NCI-H82 (cell line): ENCODE data around the gene STK26.
A peak's percentile ranks its signal among the peaks of the same experiment; 100 is the strongest.
"Not testable (repeated sequence)": the region's sequence is repeated elsewhere in the genome, so short reads cannot be mapped to it uniquely, and the experiment has no call there.

Experiments used
- DNase-seq: peaks from one replicate; lab custom pipeline; 2025; lab: John Stamatoyannopoulos, UW

STK26 gene

GRCh38 chrX:132022967-132023895 lies at the start of gene STK26:
Gene STK26 (plus strand): TSS chrX:132023302. CDS start chrX:132023618, 316 bp downstream.
- DNase-seq: peak; percentile 87

DNA sequence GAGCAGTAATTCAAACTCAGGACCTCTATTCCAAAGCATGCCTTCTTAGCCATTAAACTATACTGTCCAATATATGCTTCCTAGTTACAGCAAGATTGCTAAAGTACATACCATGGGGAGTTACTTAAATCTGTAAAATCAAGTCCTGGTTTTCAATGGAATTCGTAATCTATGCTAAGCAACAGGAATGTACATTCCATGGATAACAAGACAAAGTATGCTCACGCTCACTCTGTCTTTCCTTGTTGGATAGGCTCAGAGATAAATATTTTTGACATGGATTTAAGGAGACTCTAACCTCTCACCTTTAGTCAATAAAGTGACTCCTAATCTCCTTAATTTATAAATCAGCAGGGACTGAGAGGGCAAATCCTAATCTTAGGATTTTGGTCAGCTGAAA lies 47.3 kb upstream of the STK26 start:
- DNase-seq: peak; percentile 17

GRCh38 chrX:131977619-131978018 lies 45.5 kb upstream of the STK26 start:
- DNase-seq: no peak

GRCh38 chrX:131979116-131979515 lies 44.0 kb upstream of the STK26 start:
- no peak for DNase-seq

DNA sequence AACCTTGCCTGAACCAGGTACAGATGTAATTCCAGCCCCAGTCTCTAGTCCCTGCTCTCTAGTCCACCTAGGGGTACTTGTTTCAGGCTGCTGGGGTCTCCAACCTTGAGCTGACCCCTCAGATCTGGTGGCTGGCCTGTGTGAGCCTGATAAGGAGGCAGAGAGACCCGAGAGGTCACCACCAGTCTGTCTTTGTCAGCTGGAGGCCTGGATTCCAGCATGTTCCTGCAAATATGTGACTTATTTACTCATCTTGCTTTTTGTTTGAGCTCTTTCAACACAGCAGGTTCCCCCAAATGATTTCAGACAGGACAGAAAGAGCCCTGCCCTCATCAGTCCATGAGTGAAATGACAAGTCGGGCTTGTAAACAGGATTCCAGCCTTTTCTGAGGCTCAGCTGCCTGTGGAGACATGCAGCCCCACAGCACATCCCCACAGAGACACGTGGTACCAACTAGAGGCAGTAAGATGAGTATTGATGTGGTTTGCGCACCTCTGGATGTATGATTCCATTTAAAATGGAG lies 37.5 kb upstream of the STK26 start:
- no peak for DNase-seq

DNA sequence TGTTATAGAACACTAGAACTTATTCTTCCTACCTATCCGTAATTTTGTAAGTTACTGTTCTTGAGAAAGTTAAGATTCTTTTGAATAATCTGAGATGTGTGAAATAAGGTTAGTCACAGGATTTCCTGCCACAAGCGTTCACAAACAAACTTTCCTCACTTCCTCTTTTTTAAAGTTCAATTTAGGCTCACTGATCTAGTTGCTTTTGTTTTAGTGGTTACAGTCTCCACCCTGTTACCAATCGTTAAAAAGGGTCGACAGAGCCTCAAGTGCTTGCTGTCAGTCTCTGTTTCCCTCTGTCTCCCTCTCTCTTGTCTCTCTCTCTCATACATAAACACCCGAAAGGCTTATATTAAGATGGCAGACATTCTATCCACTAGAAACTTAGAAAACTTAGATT lies 35.9 kb upstream of the STK26 start:
- DNase-seq: no peak

GRCh38 chrX:131988236-131988635 lies 34.9 kb upstream of the STK26 start:
- no peak for DNase-seq

- no peak for DNase-seq
Observed at GRCh38 chrX:132001127-132001526, 22.0 kb upstream of the STK26 start.

DNA sequence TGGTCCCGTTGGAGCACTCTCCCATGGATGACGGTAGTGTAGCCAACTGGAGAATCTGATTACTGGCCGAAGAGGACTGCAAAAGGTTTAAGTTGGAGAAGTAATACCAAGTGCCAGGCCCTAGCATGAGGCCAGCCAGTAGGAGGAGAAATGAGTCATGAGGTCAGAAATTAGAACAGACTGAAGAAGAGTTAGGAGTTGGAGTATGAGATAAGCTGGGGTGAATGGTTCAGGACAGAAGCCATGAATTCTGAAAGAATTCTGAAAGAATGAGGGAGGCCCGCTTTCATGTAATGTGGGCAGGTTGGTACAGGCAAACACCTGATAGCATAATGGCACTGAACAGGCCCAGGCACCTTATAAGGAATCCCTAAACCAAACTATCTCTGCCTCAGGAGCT lies 18.4 kb upstream of the STK26 start:
- DNase-seq: peak; percentile 17

GRCh38 chrX:132009350-132009749 lies 13.8 kb upstream of the STK26 start:
- no peak for DNase-seq

- not testable (repeated sequence) for DNase-seq
Observed at GRCh38 chrX:132010213-132010612, 12.9 kb upstream of the STK26 start.

- no peak for DNase-seq
Observed at GRCh38 chrX:132015875-132016274, 7.2 kb upstream of the STK26 start.

DNA sequence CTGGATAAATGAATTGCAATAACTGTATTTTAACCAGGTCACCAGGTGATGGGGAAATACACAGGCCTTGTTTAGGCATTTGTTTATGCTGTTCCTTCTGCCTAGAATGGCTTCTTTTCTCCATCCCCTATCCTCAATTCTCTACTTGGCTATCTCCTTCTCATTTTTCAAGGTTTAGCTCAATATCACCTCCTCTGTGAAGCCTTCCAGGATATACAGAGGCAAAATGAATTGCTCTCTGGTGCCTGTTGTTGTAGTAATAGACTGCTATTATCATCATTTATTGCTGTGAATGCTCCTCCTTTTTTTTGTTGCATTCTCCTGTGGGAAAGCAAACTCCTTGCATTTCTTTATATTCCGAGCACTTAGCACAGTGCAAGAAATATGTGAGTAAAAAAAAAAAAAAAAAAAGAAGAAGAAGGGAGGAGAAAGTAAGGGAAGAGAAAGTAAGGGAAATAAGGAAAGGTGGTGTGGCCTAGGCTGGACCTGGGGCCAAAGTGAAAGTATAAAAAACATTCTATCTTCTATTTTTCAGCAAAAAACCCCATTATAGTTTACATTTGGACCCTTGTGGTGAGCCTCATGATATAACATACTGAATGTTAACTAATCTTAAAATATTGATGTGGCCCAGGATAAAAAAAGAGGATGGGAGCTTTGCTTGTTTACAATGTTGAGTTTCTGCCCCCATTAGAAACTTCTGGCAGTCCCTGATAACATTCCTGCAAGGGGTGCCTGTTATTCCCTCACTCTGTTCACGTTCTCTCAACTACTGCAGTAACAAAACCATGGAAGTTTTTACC lies 6.3 kb upstream of the STK26 start:
- DNase-seq: no peak

DNA sequence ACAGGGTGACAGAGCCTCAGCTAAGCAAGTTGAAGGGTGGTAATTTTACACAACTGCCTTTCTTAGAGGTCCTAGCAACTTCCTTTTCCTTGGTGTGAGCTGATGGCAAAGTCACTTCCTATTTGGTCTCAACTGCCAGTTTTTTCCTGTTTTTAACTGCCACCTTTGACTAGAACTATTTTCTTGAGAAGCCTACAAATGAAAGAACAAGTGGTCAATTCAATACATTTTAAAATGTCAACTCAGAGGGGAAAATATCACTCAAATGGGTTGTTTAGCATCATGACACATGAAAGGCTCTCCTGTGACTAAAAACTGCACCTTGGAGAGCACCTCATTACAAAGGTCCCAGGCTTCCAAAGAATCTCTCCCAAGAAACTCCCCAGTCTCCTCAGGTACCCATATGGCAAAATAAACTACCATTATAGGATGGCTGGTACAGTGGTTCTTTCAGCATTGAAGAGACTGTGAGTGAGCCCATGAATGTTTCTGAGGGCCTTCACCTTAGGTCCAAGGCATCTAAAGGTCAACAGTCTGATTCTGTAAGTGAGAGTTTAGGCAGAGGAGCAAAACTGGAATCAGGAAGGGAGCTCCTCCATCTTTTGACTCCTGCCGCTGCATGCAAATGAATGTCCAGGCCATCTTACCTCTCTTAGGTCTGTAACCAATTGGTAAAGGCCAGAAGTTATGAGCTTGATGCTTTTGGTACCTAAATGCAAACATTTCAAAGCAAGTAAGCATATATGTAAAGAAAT lies 5.5 kb upstream of the STK26 start:
- no peak for DNase-seq

GRCh38 chrX:132022198-132022966 lies 720 bp upstream of the STK26 start:
- peak; percentile 56 for DNase-seq

- DNase-seq: peak; percentile 59
Observed at GRCh38 chrX:132023896-132024386, 839 bp downstream of the STK26 start.

- DNase-seq: peak; percentile 1
Observed at GRCh38 chrX:132025041-132025440, 1.9 kb downstream of the STK26 start.

DNA sequence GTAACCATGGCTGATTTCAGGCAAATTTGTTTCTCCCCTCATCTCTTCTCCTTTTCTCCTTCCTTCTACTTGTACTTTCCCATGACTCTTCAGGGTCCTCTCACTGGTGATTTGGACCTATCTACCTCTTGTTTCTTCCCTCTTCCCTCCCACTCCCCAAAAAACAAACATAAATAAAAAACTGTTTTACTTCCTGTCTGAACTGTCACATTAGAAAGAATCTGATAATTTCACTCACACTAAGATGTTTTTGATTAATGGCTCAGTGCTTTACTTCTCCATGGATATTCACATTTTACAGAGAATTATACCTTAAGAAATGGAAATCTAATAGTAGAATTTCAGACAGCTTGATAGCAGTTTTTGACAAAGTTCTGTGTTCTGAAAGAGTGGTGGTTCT lies 7.2 kb downstream of the STK26 start:
- DNase-seq: no peak

- DNase-seq: no peak
Observed at GRCh38 chrX:132031867-132032266, 8.8 kb downstream of the STK26 start.

GRCh38 chrX:132033166-132033565 lies 10.1 kb downstream of the STK26 start:
- DNase-seq: no peak

GRCh38 chrX:132034648-132035047 lies 11.5 kb downstream of the STK26 start:
- DNase-seq: no peak
